OCI-LY3 (cell line): Measurements from ENCODE around the gene TF.

Experiments
- EZH2phosphoT487 ChIP-seq: fragments of 200-600 bp; shearing (Covaris generic); IDR thresholded peaks from 2 replicates; pipeline ENCODE4 v1.6.1; 2018; ENCODE audit warnings: antibody characterized with exemption, mixed run types, low read depth
- TF ChIP-seq, protein P1 (sequence below): fragments of 200-600, 300-600 bp; sonication (generic); IDR thresholded peaks from 2 replicates; pipeline ENCODE4 v1.5.1; 2014; ENCODE audit warnings: antibody characterized with exemption, low read length, low read depth

GRCh38 chr3:133835961-133836360 lies 89.8 kb downstream of the TF start:
- TF ChIP-seq, protein P1, sequence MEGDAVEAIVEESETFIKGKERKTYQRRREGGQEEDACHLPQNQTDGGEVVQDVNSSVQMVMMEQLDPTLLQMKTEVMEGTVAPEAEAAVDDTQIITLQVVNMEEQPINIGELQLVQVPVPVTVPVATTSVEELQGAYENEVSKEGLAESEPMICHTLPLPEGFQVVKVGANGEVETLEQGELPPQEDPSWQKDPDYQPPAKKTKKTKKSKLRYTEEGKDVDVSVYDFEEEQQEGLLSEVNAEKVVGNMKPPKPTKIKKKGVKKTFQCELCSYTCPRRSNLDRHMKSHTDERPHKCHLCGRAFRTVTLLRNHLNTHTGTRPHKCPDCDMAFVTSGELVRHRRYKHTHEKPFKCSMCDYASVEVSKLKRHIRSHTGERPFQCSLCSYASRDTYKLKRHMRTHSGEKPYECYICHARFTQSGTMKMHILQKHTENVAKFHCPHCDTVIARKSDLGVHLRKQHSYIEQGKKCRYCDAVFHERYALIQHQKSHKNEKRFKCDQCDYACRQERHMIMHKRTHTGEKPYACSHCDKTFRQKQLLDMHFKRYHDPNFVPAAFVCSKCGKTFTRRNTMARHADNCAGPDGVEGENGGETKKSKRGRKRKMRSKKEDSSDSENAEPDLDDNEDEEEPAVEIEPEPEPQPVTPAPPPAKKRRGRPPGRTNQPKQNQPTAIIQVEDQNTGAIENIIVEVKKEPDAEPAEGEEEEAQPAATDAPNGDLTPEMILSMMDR: no peak
- TF ChIP-seq EZH2phosphoT487: no peak
